ENCODE results near the gene EIF5AL1.

- TF ChIP-seq ZNF114 (tag by site-specific recombination; IDR thresholded peaks at IDR 0.05) (no peak), CTCF (tag by site-specific recombination; IDR thresholded peaks at IDR 0.05) (no peak), REST (tag by site-specific recombination; IDR thresholded peaks at IDR 0.05) (no peak), BCL11A (tag by site-specific recombination; IDR thresholded peaks at IDR 0.05; ENCODE audit: low read depth) (no peak), ZNF776 (tag by site-specific recombination; IDR thresholded peaks at IDR 0.05; ENCODE audit: borderline replicate concordance) (no peak), ZNF830 (tag by site-specific recombination; IDR thresholded peaks at IDR 0.05; ENCODE audit: low read depth) (no peak)
Observed at GRCh38 chr10:79490400-79491142, 21.8 kb upstream of the EIF5AL1 start.

Measured in HEK293 (cell line).